HG02840 (cell line): ENCODE measurements around the gene ADRA2C.

Source experiments
- ATAC-seq: cut with Tn5 transposase; IDR thresholded peaks from one replicate; pipeline ENCODE4 v1.9.1; 2021; ENCODE audit warnings: mild to moderate bottlenecking, moderate library complexity, moderate number of reproducible peaks; ENCODE audit not compliant: unreplicated experiment, low FRiP score

The ADRA2C gene

DNA sequence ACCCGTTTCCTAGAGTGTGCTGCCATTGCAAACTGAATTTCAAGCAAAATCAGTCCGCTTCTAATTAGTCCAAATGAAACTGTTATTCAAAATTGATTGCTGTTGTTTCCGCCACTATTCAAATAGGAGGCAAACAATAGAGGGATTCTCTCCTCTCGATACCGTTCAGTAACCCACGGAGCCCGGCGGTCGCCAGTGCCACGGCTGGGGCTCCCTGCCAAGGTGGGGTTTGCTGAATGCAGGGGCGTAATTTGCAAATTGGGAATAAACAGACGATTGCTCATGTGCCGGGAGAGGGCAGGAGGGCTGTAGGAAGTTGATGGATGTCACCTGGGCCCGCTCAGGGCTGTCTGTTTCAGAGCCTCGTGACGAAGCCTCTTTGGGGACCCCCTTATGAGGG lies 8.8 kb downstream of the ADRA2C start:
- ATAC-seq = no peak

DNA sequence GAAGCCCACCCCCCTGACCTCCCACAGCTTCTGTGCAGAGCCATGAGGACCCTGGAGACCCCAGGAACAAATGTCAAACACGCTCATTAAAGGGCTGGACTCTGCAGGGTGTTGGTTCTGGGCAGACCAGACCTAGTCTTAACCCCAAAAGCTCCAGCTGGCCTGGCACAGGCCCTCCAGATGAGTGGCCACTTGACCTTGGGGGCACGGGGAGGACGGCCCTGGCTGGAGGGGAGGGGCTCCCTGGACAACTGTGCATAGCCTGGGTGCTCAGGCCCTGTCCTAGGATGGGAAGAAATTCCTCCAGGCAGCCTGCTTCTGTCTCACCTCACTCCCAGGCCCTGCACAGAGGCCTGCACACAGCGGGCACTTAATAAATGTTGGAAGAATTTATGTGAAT lies 9.4 kb downstream of the ADRA2C start:
- ATAC-seq = no peak

DNA sequence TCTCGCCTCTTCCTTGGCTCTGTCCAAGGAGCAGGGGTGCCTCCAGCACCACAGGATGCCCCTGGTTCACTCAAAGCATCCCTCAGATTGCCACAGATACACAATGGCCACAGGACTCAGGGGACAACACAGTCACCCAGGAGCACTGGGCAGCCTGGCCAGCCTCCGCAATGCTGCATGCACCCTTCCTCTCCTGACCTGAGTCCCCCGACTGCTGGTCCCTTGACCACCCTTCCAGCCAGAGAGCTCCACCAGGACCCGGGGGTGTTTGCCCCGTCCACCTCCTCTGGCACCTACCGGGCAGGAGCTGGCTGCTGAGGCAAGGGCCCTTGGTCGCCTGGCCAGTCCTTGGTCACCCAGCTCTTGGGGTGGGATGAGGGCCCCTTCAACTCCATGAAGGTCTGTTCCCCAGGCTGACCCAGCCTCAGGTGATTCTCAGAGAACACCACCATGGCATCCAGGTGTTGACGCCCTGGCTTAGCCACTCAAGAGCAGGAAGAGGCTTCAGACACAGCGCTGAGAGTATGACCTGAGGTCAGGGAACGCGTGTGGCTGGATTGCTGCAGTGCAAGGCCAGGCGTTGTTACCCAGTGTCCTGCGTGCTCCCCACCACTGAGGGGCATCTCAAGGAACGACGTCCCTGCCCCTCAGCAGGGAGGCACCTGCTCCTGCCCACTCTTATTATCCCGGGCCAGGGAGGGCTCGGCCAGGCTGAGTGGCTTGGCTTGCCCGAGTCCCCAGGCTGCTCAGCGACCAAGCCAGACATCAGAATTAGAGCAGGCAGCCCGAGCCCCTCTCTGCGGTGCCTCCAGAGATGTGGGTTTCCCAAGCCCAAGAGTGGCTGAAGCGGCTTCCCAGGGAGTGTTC lies 10.2 kb downstream of the ADRA2C start:
- ATAC-seq = no peak

DNA sequence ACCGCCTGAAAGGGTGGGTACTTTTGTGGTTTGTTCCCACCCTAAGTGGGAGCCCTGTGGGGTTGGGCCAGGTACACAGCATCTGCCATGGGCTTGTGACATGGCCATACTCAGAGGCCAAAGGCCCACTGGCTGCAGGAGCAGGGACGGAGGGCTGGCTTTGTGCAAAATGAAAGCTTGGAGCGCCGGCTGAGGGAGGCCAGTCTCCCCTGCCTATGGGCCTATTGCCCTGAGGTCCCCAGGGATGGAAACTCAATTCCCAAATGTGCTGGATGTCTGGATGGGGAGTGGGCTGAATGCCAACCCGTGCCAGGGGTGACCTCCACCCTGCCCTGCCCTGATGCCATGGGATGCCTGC lies 10.8 kb downstream of the ADRA2C start:
- ATAC-seq = no peak

DNA sequence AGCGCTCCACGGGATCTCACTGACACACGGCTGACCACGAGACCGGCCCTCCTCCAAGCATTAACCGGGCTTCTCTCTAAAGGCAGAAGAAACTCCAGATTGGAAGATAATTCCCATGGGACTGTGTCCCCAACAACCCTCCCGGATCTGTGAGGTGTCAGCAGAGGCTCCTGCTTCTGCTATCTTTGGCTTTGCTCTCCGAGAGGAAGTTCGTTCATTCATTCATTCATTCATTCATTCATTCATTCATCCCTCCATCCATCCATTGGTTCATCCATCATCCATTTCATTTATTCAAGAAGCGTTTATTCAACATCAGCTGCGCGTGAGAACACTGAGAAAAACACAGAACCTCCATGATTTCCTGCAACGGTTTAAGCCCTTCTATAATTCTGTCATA lies 11.5 kb downstream of the ADRA2C start:
- no peak for ATAC-seq

DNA sequence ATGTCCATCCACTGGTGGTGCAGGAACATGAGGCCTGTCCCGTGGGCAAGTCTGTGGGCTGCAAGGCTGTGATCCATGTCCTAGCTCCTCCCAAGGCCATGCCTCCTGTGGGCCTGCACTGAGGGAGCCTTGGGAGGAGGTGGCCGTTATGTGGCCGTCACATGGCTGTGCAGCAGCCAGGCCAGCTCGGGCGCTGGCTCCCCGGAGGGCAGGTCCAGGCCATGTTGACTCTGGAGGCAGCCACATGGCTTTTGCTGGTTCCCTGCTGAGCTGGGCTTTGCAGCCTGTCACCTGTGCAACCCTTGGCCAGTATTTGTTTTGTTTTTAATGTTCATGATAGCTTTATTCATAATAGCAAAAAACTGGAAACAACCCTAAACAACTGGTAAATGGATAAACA lies 13.3 kb downstream of the ADRA2C start:
- no peak for ATAC-seq

DNA sequence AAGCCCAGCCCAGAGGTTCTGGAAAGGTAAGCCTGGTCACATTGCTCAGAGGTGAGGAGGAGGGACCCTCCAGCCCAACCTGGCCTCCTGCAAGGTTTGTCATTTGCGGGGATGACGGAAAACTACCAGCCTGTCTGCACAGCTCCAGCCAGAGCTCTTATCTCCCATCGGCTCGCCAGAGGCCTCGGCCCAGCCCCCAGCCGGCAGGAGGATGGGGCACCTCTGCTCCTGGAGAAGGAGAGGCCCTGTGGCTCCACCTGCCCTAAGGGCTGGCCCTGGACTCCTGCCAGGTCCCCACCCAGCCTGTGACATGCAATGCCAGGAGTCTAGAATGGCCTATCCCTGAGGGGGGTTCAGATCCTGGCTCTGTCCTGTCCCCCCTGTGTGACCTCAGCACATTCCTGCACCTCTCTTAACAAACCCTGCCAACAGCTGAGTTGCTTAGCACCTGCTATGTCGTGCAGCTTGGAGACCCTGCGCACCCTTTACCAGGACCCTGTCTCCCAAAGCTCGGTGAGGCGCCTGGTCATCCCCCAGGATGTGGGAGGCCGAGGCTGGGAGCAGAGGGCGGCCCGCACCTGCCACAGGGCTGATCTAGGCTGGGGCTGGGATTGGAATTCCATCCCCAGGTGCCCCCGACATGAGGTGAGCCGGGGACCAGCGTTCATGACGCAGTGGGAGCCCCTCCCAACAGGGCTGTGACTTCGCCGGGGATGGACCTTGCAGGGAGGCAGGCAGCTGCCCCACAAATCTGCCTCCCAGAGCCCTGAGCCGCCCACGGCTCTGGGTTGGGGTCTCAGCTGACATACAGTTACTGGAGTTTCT lies 14.4 kb downstream of the ADRA2C start:
- ATAC-seq = no peak

DNA sequence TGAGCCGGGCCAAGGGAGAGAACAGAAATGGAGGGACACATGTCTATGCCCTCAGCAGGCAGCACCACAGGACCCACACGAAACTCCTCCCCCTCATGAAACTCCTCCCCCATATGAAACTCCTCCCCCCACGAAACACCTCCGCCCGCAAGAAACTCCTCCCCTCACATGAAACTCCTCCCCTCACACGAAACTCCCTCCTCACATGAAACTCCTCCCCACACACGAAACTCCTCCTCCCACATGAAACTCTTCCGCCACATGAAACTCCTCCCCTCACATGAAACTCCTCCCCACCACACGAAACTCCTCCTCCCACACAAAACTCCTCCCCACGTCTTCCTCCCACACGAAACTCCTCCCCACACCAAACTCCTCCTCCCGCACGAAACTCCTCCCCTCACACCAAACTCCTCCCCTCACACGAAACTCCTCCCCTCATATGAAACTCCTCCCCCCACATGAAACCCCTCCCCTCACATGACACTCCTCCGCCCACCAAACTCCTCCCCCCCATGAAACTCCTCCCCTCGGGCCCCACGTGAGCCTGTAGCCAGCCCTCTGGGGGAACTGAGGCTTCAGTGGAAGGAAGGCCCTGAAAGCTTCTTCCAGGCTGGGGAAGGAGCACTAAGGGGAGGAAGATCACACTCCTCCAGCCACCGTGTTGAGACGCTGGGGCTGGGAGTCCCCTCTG lies 15.2 kb downstream of the ADRA2C start:
- no peak for ATAC-seq

DNA sequence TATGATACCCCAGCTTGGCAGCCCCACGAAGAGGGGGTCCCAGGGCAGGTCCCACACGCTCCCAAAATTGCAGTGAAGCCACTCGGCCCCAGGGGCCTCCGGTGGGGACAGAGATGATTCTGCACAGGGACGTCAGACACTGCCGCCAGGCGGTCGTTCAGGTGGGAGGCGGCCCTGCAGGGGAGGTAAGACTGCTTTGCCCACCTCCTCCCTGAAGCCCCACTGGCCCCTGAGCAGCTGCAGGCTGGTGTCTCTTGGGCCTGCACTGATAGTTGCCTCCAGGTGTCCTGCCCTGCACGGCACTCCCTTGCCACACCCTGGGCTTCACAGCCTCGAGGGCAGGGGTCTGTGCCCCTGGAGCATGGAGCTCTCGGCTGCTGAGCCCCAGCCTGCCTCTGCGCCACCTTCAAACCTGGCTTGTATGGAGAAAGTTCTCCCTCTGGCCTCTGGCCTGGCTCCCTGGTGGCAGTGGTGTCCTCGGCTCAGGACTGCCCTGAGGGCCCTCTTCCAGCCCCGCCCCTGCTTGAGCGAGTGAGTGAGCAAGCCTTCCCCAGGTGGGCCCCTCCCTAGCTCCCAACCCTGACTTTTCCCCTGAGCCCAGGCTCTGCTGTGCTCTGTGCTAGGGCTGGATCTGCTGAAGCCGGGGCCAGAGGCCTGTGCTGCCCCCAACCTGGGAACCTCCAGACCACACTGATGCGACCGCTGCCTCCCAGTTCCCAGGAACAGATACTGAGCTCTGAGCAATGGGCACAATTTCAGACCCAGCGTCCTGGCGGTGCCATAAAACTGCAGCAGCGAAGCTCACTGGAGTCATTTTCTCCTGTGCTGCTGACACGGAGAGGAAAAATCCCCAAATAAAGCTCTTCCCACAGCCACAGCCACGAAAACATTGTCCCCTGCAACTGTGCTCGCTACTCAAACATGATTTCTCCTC lies 16.1 kb downstream of the ADRA2C start:
- ATAC-seq = no peak

DNA sequence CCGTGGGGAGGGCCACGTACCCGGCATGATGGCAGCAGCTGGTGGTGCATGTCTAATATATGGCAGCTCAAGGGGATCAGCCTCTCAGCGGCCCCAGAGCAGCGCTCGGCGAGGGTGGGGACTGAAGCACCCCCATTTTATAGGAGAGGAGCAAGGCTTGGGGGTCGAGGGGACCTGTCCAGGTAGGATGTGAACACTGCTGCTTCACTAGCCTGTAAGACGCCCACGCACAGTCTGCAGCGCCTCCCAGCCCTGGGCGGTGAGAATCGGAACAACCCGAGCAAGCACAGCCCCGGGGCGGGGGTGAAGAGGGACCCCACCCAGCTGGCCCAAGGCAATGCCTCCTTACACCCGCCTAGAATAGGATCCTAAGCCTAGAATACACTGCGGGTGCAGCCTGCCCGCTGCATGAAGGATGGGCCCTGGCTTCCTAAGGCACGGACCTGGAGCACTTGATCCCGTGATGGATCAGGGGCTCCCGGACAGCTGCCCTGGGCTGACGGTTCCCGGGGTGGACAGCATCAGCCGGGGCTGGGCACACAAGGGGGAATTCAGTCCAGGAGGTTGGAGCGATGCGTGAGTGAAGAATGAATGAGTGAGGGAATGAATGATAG lies 17.6 kb downstream of the ADRA2C start:
- ATAC-seq = no peak

DNA sequence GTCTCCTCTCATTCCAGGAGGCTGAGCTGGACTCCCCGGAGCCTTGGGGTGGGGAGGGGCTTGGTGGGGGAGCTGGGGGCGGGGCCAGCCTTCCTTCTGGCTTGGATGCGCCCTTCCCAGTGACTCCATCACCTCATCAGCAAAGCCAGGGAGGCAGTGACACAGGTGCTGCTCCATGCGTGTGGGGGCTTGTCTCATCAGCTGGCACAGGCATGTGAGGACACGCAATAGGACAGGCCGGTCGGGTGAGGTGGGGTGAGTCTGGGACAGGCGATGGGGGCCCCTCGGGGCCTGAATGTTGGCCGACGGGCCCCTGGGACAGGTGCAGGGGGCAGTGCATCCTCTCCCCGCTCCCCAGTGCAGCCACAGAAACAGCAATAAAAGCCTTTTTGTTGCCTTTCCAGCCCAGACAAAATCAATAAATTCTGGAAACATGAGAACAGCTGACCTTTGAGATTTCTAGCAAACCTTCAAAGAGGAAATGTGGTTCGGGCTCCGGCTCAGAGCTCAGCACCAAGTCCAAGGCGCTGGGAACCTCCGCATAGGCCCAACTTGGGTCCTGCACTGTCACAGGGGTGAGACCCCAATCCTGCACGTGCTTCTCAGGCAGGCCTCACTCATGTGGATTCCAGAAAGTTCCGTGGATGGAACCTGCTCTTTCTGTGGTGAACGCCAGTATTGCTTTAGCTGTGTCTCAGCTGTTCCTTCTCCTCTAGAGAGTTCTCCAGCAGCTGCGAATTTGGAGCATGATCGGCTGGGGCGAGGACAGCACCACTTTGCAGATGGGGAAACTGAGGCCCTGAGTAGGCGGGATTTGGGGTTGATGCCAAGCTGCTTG lies 18.5 kb downstream of the ADRA2C start:
- ATAC-seq = no peak

DNA sequence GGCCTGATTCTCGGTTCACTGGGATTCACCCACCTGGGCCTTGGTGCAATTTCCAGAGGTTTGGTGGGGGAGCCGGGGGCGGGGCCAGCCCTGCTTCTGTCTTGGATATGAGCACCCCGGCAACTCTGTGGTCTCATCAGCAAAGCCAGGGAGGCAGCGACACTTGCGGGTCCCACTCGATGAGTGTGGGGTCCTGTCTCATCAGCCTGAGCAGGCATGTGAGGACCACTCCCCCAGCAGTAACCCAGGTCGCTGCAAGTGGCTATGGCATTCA lies 19.0 kb downstream of the ADRA2C start:
- ATAC-seq = no peak

DNA sequence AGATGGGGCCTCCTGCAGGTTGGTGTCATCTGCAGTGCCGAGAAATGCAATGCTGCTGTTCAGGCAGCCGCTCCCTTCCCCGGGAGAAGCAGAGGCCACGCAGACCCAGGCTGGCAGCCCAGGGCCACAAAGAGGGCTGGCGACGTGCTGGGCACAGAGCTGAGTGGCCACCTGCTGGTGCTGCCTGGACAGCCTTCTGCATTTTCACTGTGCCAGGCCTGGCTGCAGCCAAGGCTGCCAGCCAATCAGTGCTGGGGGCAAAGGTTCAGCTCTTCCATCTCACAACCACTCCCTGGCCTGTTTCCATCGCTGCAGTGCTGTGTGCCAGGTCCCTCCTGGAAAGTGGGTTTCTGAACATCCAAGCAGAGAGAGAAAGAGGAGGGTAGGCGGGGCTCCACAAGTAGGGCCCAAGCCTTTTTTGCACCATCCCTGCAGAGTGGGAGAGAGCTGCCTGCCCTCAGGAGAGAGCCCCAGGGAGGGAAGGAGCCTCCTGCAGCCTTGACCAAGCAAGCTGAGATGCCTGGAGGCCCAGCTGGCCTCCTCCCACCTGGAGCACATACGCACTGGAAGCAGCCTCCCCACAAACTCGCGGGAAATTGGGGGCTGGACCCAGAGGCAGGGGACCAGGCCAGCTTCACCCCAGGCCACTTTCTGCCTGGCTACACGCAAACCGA lies 20.1 kb downstream of the ADRA2C start:
- ATAC-seq = no peak

DNA sequence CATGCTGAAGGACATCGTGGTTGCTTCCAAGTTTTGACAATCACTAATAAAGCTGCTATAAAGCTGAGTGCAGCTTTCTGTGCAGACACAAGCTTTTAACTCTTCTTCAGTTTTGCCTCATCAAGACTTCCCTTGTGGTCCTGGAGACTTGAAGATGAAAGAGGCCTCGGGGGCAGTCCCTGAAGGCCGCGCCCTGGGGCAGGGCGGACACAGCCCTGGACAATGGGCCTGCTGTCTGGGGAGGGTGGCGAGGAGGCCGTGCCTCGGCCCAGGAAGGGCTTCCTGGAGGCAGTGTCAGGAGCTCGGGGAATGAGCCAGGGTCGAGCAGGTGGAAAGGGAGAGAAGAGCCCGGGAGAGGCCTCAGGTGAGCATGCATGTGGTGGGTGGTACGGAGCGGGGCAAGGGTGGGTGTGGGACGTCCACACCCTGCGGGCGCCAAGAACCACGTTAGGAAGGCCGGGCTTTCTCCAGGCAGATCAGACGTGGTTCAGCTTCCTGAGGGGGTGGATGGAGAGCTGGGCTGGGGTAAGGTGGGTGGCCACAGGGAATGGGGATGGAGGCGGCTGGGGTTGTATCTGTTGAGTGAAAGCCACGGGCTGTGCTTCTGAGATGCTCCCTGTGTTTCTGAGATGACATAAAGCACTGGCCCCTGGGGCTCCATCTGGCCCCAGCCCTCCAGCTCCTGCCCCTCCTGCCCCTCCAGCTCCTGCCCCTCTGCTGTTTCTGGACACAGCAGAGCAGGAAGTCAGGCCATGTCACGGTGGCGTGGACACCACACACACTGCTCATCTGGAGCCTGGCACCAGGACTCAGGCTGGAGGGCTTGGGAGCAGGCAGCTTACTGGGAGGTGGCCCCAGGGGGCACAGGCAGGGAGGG lies 21.5 kb downstream of the ADRA2C start:
- ATAC-seq = no peak

DNA sequence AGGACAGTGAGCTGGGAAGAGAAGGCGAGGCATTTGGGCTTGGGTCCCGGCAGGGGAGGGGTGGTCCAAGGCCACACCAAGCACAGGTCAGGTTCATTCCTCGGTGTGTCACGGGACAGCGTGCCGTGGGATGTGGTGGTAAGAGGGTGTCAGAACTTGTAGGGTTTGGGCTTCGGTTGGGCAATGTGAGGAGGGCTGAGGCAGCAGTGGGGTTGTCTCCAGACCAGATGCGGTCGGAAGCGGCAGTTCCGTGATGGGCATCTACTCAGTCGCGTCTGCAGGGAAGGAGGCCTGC lies 22.1 kb downstream of the ADRA2C start:
- ATAC-seq = no peak

DNA sequence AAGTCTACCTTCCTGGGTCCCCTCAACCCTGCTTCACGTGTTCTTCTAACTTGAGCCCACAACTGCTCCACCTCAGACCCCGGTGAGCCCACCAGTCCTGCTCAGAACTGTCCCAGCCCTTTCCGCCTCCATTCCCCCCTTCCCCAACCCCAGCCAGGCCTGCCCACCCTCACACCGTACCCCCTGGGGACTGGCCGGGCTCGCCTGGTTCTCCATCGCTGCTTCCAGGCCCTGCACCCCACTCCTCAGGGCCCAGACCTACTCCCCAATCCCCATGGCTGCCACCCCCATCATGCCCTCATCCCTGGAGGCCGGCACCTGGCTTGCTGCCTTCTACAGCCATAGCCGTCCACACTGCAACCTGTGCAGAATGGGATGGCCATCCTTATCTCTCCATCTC lies 23.4 kb downstream of the ADRA2C start:
- no peak for ATAC-seq

DNA sequence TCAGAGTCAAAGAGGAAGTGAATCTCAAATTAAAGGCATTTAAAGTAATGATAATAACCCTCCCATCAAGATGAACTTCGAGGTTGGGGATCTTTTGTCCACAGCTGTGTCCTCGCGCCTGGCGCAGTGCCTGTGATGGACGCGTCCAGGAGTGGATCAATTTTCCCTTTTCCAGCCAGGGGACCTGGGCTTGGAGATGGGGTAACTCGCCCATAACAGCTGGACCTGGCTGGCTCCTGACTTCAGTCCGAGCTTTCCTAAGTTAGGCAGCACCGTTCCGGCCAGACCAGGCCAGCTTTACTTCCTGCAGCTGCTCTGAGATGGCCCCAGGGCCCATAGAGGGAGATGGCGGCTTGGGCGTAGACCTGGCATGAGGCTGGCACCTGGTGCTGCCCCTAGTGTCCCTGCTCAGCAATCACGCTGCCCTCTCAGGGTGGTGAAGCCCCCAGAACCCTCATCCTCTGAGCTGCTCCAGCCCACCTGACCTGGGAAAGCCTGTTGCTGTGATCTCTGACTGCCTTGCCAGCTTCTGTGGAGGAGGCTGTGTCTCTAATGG lies 23.9 kb downstream of the ADRA2C start:
- no peak for ATAC-seq

DNA sequence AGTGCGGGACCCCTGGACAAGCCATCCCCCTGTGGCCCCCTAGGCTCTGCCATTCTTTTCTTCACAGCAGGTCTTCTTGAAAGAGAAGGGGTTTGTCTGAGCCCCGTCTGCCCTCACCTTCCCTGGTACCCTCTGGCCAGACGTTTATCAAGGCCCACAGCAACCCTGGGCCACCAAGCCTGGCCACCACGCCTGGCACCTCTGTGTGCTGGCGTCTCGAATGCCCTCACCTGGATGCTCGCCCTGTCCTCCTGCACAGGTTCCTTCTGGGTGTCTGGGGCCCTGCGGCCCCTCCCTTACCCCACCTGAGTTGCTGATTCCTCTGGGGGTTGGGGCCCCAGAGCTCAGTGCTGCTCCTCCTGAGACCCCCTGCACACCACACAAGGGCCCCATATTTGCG lies 25.1 kb downstream of the ADRA2C start:
- no peak for ATAC-seq
